HG03064 (cell line): ENCODE measurements around the gene ARMC9.
"Not testable (repeated sequence)": the region's sequence is repeated elsewhere in the genome, so short reads cannot be mapped to it uniquely, and the experiment has no call there.

Experiments
- ATAC-seq: cut with Tn5 transposase; IDR thresholded peaks from one replicate; pipeline ENCODE4 v1.9.1; 2021; ENCODE audit warnings: low read depth; ENCODE audit not compliant: unreplicated experiment

The ARMC9 gene

GRCh38 chr2:231182513-231182899, 15.9 kb upstream of the ARMC9 start:
- ATAC-seq: no peak

GRCh38 chr2:231183851-231184250, 14.6 kb upstream of the ARMC9 start:
- no peak for ATAC-seq

DNA sequence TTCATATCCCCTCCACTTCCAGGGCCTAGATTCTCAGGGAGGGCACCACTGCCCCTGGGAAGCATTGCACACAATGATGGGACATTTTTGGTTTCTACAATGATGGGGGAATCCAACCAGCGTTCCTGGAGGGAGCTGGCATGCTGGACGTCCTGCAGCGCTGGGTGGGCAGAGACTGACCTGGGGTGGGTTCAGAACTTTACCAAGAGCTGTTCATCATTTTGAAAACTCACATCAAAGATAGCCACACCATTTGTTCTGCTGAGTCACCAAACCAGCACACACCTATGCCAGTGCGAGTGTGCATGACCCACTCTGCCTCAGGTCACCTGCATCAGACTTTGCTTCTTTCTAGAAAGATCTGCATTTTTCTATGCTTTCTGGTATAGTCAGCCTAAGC, 14.1 kb upstream of the ARMC9 start:
- ATAC-seq: no peak

GRCh38 chr2:231185050-231185725, 13.2 kb upstream of the ARMC9 start:
- no peak for ATAC-seq

DNA sequence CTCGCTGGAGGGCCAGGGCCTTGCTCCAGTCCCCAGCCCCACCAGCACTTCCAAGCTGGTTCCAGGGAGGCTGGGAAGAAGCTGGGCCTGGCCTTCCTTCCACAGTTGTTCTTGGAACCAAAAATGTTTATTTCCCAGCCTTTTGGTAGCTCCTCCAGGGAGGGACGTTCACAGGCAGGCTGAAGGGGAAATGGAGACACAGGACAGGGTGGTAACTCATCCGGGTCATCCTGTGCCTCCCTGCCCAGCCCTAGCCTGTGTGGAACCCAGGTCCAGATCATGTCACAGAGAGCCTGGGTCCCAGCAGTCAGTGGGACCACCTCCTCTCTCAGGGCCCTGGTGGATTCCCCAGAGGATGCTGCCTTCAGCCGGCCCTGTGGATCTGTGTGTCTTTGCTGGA, 12.5 kb upstream of the ARMC9 start:
- ATAC-seq: no peak

GRCh38 chr2:231186325-231186724, 12.1 kb upstream of the ARMC9 start:
- ATAC-seq: no peak

DNA sequence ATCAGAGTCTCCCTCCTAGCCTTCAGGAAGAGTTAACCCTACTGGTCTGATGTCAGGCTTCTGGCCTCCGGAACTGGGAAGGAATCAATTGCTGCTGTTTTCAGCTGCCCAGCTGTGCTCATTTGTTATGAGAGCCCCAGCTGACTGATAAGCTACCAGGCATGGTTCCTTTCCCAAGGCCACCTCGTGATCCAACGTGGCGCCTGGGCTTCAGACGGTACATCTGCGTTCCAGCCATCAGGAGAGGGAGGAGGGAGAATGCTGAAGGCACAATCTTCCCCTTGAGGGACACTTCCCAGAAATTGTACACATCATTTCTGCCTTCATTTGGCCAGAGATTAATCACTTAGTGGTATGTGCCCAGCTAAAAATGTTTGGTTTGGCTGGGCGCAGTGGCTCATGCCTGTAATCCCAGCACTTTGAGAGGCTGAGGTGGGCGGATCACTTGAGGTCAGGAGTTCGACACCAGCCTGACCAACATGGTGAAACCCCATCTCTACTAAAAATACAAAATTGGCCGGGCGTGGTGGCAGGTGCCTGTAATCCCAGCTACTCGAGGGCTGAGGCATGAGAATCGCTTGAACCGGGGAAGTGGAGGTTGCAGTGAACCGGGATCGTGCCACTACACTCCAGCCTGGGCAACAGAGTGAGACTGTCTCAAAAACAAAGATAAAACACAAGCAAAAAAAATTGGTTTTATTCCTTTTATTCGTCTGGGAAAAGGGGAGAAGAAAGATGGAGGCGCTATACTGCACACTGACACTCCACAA, 10.5 kb upstream of the ARMC9 start:
- ATAC-seq: no peak

DNA sequence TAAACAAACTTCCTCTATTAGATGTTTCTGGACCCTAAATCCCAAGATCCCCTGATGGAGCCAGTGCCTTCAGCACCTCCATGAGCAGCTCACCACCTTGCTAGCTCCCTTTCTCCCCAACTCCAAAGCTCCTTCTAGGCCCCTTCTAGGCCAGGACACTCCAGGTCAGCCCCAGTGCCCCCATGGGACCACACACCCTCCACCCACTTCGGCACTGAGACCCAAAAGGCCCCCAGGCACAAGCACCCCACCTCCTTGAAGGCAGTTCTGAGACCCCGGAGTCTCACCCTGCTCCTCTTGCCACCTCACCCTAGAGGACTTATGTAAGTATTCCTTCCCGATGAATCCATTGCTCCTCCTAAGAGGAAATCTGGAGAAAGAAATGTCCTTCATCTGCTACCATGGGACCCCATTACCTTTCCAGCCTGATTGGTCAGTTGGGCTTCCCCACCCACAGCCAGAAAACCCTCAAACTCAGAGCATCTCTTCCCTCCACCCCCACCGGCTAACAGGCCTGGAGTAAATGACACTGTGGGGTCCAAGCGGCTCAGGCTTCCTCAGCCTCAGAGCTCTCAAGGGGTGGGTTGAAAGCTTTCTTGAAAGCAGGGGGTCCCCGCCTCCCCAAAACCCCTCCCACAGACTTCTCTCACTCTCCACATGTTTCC, 9.8 kb upstream of the ARMC9 start:
- no peak for ATAC-seq

- ATAC-seq: no peak
Measured at GRCh38 chr2:231189171-231189530, 9.3 kb upstream of the ARMC9 start.

- no peak for ATAC-seq
Measured at GRCh38 chr2:231189571-231190495, 8.6 kb upstream of the ARMC9 start.

DNA sequence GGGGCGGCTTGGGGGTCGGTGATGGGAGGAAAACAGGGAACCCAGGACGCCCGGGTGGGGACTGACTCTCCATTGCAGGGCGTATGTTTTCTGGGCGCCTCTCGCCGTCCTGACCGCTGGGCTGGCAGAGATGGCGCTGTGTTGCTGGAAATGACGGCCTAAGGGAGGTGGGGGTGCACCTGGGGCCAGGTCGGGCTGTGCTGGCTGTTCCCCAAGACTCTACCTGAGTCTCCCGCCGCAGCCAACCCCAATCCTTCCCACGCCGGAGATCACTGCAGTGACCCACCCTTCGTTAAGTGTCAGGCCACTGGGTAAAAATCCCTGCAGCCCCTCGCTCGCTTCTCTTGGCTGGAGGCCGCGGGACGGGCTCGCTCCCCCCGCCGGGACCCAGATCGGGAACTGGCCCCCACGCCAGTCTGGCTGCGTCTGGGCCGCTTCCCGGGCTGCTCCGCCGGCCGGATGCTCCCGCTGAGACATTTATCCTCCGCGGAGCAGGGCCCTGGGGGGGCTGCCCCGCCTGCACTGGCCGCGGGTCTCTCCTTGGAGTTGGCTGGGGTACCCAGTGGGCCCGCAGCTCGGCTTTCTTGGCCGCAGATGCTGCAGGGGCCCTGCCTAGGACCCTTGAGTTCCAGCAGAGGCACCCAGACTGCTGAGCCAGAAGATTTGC, 7.8 kb upstream of the ARMC9 start:
- no peak for ATAC-seq

DNA sequence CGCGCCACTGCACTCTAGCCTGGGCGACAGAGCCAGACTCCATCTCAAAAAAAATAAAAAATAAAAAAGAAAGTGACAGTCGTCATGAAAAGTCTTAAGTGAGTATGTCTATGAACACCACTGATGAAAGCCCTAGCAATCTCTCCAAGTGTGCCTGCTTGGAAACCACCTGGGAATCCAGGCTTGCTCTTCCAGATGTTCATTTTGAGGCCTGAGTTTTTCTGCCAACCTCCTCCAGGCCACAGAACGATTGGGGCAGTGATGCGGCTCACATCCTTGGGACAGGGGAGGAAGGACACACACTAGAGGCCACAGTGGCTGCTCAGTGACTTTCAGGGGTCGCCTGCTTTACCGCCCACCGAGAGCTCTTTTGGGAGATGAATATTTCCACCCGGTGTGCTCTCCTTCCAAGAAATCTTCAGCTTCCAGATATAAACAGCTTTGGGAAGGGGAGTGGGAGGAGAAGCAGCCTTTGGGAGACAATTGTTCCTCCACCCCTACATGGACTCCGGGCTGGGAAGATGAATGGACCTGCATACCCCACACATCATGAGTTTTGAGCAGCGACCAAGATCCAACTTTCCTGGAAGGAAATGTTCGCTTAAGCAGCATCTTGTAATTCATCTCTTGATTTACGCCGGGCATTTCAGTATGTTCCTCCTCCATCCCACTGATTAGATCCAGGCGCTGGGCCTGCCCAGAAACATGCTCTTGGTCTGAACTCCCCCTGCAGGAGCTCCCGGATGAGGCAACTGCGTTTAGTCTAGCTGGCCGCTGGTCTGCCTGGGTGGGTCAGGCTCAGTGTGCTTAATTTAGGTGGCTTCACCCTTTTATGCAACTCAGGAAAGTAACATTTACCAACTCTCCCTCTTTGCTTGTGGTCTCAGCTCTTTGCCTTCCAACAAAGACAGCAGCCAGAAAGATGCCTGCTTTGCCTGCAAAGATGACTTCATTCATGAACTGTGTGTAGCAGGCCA, 6.2 kb upstream of the ARMC9 start:
- no peak for ATAC-seq

DNA sequence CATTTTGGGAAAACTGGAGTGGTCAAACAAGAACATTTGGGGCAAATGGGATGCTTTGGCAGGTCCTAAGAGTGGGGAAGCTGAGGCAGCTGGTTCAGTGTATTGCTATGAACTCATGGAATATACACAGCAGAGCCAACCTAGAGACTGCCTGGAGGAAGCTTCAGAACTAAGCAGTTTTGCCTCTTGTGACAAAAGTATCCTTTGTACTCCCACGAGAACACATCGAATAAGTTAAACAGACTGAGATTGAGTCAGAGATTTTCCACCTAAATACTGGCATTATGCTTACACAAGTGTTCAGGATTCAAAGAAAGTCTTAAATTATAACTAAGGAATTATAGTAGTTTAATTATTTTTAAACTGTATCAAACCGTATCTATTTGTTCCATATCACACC, 5.2 kb upstream of the ARMC9 start:
- ATAC-seq: no peak

DNA sequence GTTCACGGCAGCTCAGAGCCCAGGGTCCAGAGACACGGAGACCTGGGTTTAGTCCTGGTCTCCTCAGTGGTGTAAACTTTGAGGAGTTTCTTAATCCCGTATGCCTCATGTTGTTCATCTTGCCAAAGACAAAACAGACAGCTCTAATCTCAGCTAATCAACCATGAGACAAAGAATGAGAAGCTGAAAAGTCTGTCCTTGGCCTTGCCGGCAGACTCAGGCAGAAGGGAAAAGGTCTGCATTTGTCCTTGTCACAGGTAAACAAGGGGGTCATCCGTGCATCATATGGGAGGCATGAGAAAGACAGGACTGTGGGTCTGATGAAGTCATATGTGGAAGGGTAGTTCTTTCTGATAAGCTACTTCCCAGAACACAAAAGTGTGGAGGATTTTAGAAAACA, 1.8 kb upstream of the ARMC9 start:
- ATAC-seq: no peak

- ATAC-seq: not testable (repeated sequence)
Measured at GRCh38 chr2:231197196-231197595, 1.2 kb upstream of the ARMC9 start.

GRCh38 chr2:231197706-231198290, 633 bp upstream of the ARMC9 start:
- no peak for ATAC-seq

DNA sequence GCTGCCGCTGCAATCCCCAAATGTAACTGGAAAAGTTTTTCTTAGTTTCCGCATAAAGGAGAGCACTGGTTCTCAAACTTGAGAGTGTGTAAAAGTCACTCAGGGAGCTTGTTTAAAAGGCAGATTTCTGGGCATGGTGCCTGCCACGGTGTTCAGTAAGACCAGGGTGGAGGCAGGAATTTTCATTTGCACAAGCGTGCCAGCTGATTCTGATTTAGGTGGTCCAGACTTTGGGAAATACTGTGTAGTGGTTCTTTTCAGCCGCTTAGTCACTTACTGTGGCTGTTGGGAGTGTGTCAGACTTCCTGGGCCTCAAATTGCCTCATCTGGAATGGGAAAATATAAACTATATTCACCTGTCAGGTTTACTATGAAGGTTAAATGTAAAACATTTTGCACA, 788 bp downstream of the ARMC9 start:
- ATAC-seq: no peak

DNA sequence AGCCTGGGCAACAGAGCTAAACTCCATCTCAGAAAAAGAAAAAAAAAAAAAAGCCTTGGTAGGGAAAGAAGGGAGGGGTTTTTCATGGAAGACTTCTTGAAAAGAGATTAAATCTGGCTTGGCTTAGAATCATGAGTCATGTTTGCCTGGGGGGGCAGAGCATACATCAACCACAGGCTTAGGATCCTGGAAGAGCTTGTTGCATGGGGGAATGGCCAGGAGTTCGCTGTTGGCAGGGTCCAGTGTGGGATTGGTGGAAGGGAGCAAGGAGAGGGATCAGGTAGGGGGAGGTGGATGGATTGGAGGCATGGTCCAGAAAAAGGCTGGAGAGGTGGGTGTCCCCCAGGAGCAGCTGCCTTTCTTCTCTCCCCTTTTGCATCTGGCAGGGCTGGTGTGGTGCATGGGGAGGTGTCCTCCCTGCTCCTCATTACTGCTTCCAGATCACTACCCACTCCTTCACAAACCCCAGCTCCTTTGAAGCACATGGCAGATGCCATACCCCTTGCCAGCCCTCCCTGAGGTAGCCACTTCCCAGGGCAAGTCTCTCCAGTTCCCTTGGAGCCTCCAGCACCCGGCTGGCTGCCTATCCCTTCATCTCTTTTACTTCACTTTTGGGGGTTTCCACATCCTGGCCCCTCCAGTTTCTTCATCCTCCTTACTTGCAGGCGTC, 2.5 kb downstream of the ARMC9 start:
- ATAC-seq: no peak
